Left ventricle myocardium inferior (tissue), 1 donor: Measurements from ENCODE around the gene SKAP2. TPM values are rescaled to one million over a fixed set of nuclear protein-coding genes. Genes with fewer than 3 reads are reported as not detected.

Source experiments
- DNase-seq: peaks from one replicate; pipeline ENCODE4 v3.0.0-alpha.2; 2020
- H3K27ac ChIP-seq: fragments of 200-600 bp; replicated peaks from 2 replicates; pipeline ENCODE4 v1.8.0; 2021
- H3K27me3 ChIP-seq: fragments of 200-600 bp; 2 replicates; pipeline ENCODE4 v1.8.0; 2021; ENCODE audit warnings: low read depth
- H3K36me3 ChIP-seq: fragments of 200-600 bp; 2 replicates; pipeline ENCODE4 v1.8.0; 2021
- H3K4me1 ChIP-seq: fragments of 200-600 bp; 2 replicates; pipeline ENCODE4 v1.8.0; 2021
- H3K4me3 ChIP-seq: fragments of 200-600 bp; 2 replicates; pipeline ENCODE4 v1.8.0; 2021; ENCODE audit warnings: mild to moderate bottlenecking, moderate library complexity
- H3K9me3 ChIP-seq: fragments of 200-600 bp; replicated peaks from 2 replicates; pipeline ENCODE4 v1.8.0; 2021
- intact Hi-C: fragments of 100-400 bp; cut with micrococcal nuclease; formaldehyde crosslinking; loops from one replicate; pipeline ENCODE4 v1.11.0; 2022
- total RNA-seq: library from RNA; stranded (reverse); fragmentation: NEBNext Ultra II Directional; extraction: Animal tissue kit (Norgen Biotek cat#: 25700); gene quantifications from one replicate; pipeline ENCODE4 v1.2.1, GENCODE V29; 2021
- TF ChIP-seq, protein P1 (sequence below): fragments of 200-600 bp; IDR thresholded peaks from 2 replicates; pipeline ENCODE4 v1.8.0; 2021; ENCODE audit warnings: antibody characterized with exemption, mild to moderate bottlenecking, borderline replicate concordance
- donor health status: DM: no; HTN: yes; CAD: no; lungs with severe emphysema.

Gene SKAP2
- total RNA-seq, 1 donor from 2014 or later = 5.2 TPM

GRCh38 chr7:26726051-26726450 lies 138.3 kb downstream of the SKAP2 start:
- H3K27me3 ChIP-seq = peaks cover 9% of the 10 kb centered on the region
- intact Hi-C loops = no loop called here

GRCh38 chr7:26724795-26725194 lies 139.6 kb downstream of the SKAP2 start:
- Histone ChIP-seq H3K4me1 (no peaks in the 10 kb centered on the region), H3K27me3 (peaks cover 9% of the 10 kb centered on the region), H3K9me3 (no peaks in the 10 kb centered on the region), H3K27ac (no peak overlapping the region), H3K36me3 (no peaks in the 10 kb centered on the region), H3K4me3 (no peak overlapping the region)
- intact Hi-C loops = no loop called here
- TF ChIP-seq, protein P1, sequence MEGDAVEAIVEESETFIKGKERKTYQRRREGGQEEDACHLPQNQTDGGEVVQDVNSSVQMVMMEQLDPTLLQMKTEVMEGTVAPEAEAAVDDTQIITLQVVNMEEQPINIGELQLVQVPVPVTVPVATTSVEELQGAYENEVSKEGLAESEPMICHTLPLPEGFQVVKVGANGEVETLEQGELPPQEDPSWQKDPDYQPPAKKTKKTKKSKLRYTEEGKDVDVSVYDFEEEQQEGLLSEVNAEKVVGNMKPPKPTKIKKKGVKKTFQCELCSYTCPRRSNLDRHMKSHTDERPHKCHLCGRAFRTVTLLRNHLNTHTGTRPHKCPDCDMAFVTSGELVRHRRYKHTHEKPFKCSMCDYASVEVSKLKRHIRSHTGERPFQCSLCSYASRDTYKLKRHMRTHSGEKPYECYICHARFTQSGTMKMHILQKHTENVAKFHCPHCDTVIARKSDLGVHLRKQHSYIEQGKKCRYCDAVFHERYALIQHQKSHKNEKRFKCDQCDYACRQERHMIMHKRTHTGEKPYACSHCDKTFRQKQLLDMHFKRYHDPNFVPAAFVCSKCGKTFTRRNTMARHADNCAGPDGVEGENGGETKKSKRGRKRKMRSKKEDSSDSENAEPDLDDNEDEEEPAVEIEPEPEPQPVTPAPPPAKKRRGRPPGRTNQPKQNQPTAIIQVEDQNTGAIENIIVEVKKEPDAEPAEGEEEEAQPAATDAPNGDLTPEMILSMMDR = no peak
- DNase-seq = no peak

More at GRCh38 chr7:26726051-26726450, 138.3 kb downstream of the SKAP2 start:
- Histone ChIP-seq H3K27ac (no peak overlapping the region), H3K4me1 (no peaks in the 10 kb centered on the region), H3K36me3 (no peaks in the 10 kb centered on the region), H3K9me3 (no peaks in the 10 kb centered on the region), H3K4me3 (no peak overlapping the region)
- DNase-seq = no peak
- TF ChIP-seq, protein P1 = no peak

- no peak overlapping the region for H3K27ac ChIP-seq
- intact Hi-C loops = no loop called here
- peaks cover 20% of the 10 kb centered on the region for H3K27me3 ChIP-seq
- H3K9me3 ChIP-seq = no peaks in the 10 kb centered on the region
- H3K36me3 ChIP-seq = no peaks in the 10 kb centered on the region
- H3K4me1 ChIP-seq = no peaks in the 10 kb centered on the region
- H3K4me3 ChIP-seq = no peak overlapping the region
- TF ChIP-seq, protein P1 = no peak
- no peak for DNase-seq
Measured at GRCh38 chr7:26723129-26723528, 141.3 kb downstream of the SKAP2 start.

- no peak overlapping the region for H3K4me3 ChIP-seq
- TF ChIP-seq, protein P1 = no peak
- H3K27me3 ChIP-seq = peaks cover 32% of the 10 kb centered on the region
- intact Hi-C loops = no loop called here
- no peak overlapping the region for H3K27ac ChIP-seq
- no peak for DNase-seq
- no peaks in the 10 kb centered on the region for H3K9me3 ChIP-seq
- H3K4me1 ChIP-seq = no peaks in the 10 kb centered on the region
- no peaks in the 10 kb centered on the region for H3K36me3 ChIP-seq
Measured at GRCh38 chr7:26721450-26721849, 142.9 kb downstream of the SKAP2 start.

DNA sequence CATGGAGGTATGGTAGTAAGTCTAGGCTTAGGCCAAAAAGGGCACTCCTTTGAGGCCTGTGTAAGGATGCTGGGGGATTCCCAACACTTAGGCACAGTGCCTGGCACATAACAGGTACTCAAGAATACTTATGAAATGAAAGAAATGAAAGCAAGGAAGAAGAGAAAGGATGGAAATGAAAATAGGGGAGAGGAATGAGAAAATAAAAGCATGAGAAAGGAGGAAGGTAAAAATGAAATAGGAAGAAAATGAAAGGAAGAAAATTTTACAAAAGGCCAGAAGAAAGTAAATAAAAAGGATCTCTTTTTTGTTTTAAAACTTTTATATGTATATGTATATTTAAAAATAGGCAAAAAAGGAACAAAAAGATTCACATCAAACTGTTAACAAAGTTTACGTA lies 146.3 kb downstream of the SKAP2 start:
- no peak overlapping the region for H3K27ac ChIP-seq
- H3K36me3 ChIP-seq = no peaks in the 10 kb centered on the region
- peaks cover 28% of the 10 kb centered on the region for H3K27me3 ChIP-seq
- intact Hi-C loops = no loop called here
- H3K4me3 ChIP-seq = no peak overlapping the region
- no peaks in the 10 kb centered on the region for H3K4me1 ChIP-seq
- TF ChIP-seq, protein P1 = no peak
- no peak for DNase-seq
- H3K9me3 ChIP-seq = no peaks in the 10 kb centered on the region

GRCh38 chr7:26714438-26714837 lies 150.0 kb downstream of the SKAP2 start:
- peaks cover 22% of the 10 kb centered on the region for H3K27me3 ChIP-seq
- H3K36me3 ChIP-seq = no peaks in the 10 kb centered on the region
- H3K9me3 ChIP-seq = no peaks in the 10 kb centered on the region
- no peak overlapping the region for H3K27ac ChIP-seq
- no peak for DNase-seq
- TF ChIP-seq, protein P1 = no peak
- intact Hi-C loops = no loop called here
- no peaks in the 10 kb centered on the region for H3K4me1 ChIP-seq
- H3K4me3 ChIP-seq = no peak overlapping the region
